Stimulated activated CD8-positive, alpha-beta memory T cell treated with anti-CD3 and anti-CD28 coated beads, Interleukin-4, amount 100 ng/mL, for 1 hour (primary cell): Measurements from ENCODE around the gene NOX5.

ENCODE experiments used
- DNase-seq, 2 donors: peaks; one replicate each; pipeline ENCODE4 v3.0.0-alpha.2; 2020; ENCODE audit warnings: low read depth in 2 of 2, low spot score in 1 of 2

NOX5 gene

GRCh38 chr15:69080295-69081248, 66.1 kb downstream of the NOX5 start:
- no peak for DNase-seq

- DNase-seq, result no peak
Measured at GRCh38 chr15:69081310-69082004, 67.0 kb downstream of the NOX5 start.

- DNase-seq, result no peak
Measured at GRCh38 chr15:69082021-69082502, 67.6 kb downstream of the NOX5 start.

- no peak for DNase-seq
Measured at GRCh38 chr15:69082554-69082953, 68.1 kb downstream of the NOX5 start.

GRCh38 chr15:69084404-69085030, 70.0 kb downstream of the NOX5 start:
- no peak for DNase-seq

- no peak for DNase-seq
Measured at GRCh38 chr15:69085325-69086081, 71.0 kb downstream of the NOX5 start.

- DNase-seq, result no peak
Measured at GRCh38 chr15:69086427-69087204, 72.1 kb downstream of the NOX5 start.

GRCh38 chr15:69087366-69087976, 73.0 kb downstream of the NOX5 start:
- no peak for DNase-seq

- no peak for DNase-seq
Measured at GRCh38 chr15:69088300-69088965, 73.9 kb downstream of the NOX5 start.

- no peak for DNase-seq
Measured at GRCh38 chr15:69089258-69089657, 74.8 kb downstream of the NOX5 start.

GRCh38 chr15:69090197-69090948, 75.9 kb downstream of the NOX5 start:
- no peak for DNase-seq

- no peak for DNase-seq
Measured at GRCh38 chr15:69091654-69092053, 77.2 kb downstream of the NOX5 start.

GRCh38 chr15:69092159-69092558, 77.7 kb downstream of the NOX5 start:
- no peak for DNase-seq

GRCh38 chr15:69093127-69093526, 78.6 kb downstream of the NOX5 start:
- no peak for DNase-seq

- no peak for DNase-seq
Measured at GRCh38 chr15:69093614-69094013, 79.1 kb downstream of the NOX5 start.

- no peak for DNase-seq
Measured at GRCh38 chr15:69094124-69094921, 79.8 kb downstream of the NOX5 start.

- DNase-seq, result no peak
Measured at GRCh38 chr15:69095274-69095673, 80.8 kb downstream of the NOX5 start.

- DNase-seq, result no peak
Measured at GRCh38 chr15:69096196-69096595, 81.7 kb downstream of the NOX5 start.
